Measurements from ENCODE around the gene ACP1.

DNA sequence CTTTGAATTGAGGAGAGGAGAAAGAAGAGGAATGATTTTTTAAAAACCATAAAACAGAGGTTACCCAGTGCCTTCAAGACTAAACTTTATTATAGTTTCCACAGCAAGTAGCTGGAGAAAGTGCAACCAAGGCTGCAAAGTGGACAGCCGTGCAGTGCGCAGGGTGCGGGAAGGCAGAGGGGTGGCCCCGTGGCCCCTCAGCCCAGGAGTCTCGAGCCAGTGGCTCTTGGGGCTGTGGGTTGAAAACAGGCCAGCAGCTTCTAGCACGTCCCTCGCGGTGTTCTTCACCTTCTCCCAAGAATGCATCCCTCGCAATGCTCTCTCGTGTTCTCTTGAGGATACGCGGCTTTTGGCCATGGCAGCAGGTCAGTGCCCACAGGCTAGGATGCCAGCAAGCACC is 51.6 kb downstream of the ACP1 start:
- TF ChIP-seq POLR2A (IDR thresholded peaks at IDR 0.05) (no peak), POLR2AphosphoS5 (IDR thresholded peaks at IDR 0.05) (no peak)
